Activated T-helper 9 cell treated with anti-CD3 and anti-CD28 coated beads, Interleukin-2, amount 50 U/mL, for 16 hours (primary cell): ENCODE data around the gene PFN3.

Experiments
- DNase-seq: peaks from one replicate; pipeline ENCODE4 v3.0.0-alpha.2; 2020; ENCODE audit warnings: low read depth

Gene PFN3, protein sequence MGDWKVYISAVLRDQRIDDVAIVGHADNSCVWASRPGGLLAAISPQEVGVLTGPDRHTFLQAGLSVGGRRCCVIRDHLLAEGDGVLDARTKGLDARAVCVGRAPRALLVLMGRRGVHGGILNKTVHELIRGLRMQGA

DNA sequence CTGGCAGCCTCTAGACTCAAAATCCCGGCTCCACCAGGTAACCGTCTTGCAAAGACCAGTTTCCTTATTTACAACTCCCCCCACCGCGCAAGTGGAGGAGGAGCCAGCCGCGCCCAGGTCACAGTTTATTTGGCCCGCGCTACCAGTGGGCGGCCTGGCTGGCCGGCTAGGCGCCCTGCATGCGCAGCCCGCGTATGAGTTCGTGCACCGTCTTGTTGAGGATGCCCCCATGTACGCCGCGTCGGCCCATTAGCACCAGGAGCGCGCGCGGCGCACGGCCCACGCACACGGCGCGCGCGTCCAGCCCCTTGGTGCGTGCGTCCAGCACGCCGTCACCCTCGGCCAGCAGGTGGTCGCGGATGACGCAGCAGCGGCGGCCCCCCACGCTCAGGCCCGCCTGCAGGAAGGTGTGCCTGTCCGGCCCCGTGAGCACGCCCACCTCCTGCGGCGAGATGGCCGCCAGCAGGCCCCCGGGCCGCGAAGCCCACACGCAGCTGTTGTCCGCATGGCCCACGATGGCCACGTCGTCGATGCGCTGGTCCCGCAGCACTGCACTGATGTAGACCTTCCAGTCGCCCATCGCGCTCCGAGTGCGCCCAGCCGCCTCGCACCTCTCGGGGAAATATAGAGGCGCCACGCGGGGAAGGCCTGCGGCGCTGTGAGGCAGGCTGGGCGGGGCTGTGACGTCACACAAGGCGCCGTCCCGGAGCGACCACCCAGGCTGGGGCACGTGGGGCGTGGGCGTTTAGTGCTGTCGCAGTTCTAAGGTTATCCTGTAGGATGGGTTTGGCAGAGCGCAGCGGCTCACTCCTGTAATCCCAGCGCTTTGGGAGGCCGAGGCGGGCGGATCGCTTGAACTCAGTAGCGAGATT lies at the start of gene PFN3:
Gene PFN3, minus strand, starts transcription at position 665 of the 872 bp plus-strand sequence. Its CDS starts 85 bp downstream, at position 580.
- DNase-seq: no peak

DNA sequence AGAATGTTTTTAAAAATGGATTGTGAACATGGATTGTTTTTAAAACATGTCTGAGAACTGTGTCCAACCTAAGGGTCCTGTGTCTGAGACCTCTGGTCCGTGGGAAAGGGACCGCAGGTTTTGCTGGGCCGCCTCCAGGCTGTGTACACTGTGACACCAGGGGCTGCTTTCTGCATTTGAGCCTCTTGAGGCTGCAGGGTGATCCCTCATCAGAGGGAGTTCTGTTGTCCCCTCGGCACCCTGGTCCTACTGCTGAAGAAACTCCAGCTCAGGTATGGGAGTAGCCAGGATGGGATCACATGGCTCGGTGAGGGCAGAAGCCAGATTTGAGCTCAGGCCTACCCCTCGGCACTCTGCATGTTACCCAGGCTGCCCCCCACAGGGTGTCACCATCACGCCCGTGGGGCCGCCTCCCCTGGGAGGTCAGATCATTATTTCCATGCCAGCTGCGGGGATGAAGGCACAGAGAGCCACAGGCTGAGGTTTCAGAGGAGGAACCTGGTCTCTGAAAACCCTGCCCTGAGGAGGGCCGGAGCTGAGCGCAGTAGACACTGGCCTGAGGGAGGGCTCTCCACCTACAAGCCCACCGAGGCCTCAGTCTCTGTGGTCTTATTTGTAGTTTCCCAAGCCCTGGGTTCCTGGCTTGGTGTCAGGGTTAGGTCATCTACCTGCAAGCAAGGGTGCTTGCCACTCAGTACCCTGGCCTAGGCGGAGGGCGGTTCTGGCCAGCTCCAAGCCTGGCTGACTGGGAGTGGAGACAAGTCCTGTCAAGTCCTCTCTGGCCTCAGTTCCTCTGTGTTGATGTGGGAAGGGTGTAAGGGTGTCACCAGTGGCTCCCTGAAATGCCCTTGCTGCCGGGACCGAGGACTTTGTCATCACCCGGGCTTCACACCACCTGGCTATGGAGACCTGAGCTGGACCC lies 48.9 kb upstream of the PFN3 start:
- DNase-seq: no peak

DNA sequence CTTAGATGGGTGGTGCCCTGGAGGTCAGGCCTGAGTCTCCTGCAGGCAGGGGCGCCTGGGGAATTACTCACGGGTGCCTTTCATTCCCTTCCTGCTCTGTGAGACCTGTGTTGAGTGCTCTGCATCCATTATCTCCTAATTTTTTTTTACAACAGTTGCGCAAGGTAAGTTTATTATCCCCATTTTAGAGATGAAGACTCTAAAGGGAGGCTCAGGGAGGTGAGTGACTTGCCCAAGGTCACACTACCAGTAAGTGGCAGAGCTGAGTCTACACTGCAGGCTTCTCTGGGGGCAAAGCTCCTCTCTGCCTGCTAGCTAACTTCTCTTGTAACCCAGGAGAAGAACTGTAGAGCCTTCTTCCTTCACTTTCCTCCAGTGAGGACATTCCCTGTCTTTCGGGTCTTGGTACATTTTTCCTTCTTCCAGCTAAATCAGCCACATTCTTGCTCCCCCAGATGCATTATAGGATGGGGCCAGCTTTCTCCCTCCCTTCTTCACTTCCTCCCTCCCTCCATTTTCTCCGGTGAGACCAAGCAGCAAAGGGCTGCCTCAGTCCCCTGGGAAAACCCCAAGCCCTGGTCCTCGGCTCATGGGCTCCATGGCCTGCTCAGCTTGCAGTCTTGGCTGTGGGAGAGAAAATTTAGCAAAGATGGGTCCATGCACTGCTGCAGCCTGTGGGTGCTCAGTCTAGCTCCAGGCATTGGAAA lies 47.9 kb upstream of the PFN3 start:
- DNase-seq: no peak

DNA sequence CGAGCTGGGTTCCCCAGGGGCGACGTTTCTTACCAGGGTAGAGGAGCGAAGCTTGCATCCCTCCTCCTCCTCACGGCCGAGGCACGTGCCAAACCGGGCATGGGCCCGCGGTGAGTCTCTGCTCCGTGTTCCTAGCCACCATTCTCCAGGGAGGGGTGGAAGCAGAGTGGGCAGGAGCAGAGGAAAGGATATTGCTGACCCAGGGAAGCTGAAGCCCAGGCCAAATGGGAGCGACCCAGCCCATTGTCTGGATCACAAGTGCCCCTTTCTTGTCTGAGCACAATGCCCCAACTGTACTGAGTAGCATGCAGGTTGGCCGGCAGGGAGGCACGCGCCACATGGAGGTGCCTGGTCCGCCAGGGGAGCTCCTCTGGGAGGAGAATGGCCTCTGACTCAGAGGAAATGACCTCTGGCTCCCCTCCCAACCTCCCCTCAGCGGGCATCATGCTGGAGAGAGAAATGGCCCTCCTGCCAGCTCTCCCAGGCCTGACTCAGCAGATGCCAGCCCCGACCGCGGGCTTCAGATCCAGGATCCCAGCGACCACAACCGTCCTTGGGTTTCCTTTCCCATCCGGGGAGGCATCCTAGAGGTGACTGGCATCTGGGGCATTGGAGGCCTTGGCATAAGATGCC lies 47.3 kb upstream of the PFN3 start:
- DNase-seq: no peak

DNA sequence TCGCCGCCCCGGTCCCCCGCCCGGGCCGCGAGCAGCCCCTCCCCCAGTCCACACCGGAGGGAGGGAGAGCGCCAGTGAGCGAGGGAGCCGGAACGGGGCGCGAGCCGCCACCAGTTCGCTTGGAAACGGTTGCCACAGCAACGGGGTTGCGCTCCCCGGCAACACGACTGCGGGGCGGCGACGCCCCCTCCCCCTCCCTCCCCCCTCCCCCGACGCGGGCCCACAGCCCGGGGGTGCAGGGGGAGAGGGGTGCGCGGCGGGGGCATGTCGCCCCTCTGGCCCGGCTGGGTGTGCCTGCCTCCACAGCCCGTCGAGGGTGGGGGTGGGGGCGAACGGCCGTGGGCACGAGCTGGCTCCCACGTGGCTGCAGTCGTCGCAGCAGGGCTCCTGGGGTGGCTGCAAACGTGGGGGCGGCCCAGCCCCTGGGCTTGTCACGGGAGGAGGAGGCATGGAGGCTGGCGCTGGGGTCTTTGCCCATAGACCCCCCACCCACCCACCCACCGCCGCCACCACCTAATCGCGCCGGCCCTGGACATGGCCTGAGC lies 46.7 kb upstream of the PFN3 start:
- peak; percentile 60 for DNase-seq

DNA sequence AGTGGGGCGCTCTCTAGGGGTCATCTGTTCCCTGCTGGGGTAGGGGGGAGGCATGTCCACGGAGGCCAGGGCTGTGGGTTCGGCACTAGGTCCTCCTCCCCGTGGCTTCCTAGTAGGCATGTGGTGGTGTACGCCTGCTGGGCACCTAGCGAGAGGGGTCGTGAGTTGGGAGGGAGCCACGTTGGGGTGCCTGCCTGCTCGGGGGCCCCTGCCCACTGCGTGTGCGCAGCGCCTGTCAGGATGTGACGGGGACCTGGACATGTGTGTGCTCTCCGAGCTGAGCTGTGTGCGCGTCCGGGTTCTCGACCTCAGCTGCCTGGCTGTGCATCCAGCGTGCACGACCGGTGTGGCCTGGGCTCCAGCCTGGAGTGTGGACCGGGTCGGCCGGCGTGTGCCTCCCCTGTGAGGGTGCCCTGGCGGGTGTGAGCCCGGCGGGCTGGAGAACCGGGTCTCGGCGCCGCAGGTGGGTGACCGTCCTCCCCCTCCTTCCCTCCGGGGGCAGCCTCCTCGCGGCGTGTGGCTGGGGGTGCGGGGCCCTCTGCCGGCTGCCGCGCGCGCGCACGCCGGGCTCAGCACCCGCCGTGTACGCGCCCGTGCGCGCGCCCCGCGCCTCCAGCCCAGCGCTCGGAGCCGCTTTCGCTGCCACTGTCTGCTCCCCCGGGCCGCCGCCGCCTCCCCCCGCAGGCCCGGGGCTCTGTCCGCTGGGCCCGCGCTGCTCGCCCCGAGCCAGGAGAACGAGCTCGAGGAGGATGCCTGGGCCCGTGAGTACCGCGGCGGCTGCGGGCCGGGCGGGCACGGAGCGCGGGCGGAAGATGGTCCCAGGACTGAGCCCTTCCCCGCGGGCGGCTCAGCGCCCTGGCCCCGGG lies 46.0 kb upstream of the PFN3 start, which contains the start of gene PRR7:
Gene PRR7, plus strand, starts transcription at position 615 of the 866 bp plus-strand sequence. CDS start 8,254 bp downstream, outside the sequence.
- peak; percentile 64 for DNase-seq

DNA sequence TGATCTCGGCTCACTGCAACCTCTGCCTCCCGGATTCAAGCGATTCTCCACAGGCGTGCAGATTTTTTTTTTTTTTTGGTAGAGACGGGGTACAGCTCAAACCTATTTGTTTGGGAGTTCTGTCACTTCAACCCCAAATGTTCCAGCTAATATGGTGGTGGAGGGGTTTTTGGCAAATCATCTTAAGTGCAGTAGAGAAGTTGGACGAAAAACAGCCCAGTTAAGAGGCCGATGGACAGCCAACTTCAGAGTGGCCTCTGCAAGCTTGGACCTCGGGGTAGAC lies 45.4 kb upstream of the PFN3 start:
- DNase-seq: no peak

DNA sequence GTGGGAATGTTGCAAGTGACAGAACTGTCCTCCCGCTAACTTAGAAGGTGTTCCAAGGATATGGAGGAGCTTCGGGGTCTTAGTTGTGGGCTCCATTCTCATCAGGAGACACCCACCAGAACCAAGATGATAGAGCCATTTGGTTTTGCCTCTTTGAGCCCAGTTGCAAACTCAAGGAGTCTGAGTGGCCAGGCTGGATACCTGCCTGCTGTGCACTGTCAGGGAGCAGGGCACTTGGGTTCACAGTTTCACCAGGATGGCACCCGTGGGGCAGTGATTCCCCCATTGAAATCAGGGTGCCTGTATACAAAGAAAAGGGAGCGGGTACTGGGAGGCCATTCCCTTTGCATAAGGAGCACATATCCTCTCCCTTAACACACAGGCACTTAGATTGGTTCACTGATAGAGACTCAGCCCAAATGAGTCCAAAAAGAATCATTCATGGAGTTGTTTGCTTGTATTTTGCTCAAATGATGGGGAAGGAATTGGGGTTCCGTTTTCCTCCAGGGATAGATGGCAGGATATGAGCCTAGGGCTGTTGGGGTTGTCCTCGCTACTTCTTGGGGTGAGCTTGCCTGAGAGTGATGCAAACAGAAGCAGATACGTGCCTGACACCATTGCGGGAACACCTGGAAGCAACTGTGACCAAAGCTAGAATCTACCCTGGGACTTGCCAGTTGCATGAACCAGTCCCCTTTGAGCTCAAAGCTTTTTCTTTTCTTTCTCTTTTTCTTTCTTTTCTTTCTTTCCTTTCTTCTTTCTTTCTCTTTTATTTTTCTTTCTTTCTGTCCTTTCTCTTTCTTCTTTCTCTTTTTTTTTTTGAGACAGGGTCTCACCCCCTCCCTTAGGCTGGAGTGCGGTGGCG lies 44.8 kb upstream of the PFN3 start:
- DNase-seq: no peak

DNA sequence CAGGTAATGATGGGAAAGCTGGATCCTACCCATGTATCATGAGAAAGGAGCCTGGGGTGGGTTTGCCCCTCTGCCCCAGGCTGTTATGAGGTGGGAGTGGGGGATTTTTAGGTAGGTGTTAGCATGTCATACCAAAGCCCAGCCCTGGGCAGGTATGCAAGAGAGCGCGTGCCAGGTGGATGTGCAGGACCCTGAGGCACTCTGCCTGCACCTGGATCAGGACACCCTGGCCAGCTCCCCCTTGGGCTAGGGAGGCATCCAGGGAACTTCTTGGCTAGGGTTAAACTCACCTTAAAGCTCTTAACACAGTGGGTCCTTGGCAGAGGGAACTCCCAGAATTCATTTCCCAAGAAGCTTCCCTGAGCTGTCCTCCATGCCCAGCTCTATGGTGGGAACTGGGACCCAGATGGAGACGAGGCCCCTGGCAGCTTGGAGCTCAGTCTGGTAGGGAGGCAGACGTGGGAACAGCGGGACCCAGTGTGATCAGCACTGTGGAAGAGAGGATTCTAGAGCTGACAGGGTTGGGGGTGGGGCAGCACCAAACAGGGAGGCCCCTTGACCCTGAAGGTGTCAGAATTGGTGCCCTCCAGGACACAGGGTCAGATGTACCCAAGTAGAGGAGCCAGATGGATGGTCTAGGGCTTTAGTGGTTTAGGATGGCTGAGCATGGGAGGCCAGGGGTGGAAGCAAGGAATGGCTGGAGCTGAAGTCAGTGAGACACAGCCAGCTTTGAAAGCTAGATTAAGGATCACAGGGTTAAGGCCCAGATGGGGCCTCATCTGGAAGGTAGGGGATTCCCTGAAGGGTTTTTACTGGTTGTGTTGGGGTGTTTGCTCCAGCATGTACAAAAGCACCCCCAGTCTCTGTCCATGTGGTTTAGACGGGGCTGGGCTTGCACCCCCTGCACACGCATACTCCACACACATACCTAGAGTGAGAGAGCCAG lies 43.9 kb upstream of the PFN3 start:
- no peak for DNase-seq

DNA sequence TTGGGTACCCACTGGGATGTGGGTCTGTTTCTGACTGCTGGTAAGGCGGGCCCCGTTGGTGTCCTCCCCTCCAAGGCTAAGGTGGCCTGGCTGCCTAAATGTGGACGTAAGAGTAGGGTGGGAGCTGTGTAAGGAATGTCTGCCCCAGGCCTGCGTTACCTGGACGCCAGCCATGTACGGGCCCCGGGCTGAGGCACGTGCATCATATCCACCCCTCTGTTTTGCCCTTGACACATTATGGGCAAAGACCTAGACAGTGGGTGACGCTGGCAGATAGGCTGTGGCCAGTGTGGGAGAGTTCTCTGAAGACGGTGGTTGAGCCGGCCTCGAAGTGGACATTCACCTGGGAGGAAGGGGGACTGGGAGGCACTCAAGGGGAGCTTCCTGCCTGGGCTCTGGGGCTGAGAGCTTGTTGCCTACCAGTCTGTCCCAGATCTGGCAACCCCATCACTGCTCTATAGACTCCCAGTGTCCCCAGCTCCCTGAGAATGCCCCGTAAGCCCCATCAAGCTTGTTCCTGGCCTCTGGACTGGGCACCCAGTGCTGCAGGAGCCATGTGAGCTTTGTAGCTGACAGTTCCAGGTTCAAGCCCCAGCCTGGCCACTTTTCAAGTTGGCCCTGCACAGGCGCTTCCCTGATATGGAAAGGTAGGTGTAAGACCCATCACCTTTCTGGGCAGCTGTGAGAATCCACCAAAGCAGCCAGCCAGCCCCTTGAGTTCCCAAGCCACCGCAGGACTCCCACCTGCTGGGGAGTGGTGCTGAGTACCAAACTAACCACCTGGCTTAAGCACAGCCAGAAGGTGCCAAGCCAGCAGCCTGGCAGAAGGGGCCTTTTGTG lies 42.9 kb upstream of the PFN3 start:
- no peak for DNase-seq

DNA sequence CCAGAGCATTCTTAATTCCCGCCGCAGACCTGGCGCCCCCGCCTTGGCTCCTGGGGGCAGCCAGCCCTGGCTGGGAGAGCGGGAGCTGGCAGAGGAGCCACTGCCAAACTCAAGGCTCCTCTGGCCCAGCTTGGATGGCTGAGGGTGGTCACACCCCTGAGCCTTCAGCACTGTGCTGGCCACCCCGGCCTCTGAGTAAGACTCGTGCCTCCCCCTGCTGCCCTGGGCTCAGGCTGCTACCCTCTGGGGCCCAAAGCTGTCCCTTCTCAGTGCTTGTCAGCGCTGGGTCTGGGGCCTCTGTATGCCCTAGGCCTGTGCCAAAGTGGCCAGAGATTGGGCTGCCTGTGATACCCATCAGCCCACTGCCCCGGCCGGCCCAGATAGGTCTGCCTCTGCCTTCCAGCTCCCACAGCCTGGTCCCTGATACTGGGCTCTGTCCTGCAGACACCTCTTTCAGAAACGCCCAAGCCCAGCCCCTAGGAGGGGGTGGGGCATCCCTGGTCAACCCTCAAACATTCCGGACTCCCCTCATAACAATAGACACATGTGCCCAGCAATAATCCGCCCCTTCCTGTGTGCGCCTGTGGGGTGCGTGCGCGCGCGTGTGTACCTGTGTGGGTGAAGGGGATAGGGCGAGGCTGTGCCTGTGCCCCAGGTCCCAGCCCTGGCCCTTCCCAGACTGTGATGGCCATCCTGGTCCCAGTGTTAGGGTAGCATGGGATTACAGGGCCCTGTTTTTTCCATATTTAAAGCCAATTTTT lies 41.8 kb upstream of the PFN3 start:
- no peak for DNase-seq

DNA sequence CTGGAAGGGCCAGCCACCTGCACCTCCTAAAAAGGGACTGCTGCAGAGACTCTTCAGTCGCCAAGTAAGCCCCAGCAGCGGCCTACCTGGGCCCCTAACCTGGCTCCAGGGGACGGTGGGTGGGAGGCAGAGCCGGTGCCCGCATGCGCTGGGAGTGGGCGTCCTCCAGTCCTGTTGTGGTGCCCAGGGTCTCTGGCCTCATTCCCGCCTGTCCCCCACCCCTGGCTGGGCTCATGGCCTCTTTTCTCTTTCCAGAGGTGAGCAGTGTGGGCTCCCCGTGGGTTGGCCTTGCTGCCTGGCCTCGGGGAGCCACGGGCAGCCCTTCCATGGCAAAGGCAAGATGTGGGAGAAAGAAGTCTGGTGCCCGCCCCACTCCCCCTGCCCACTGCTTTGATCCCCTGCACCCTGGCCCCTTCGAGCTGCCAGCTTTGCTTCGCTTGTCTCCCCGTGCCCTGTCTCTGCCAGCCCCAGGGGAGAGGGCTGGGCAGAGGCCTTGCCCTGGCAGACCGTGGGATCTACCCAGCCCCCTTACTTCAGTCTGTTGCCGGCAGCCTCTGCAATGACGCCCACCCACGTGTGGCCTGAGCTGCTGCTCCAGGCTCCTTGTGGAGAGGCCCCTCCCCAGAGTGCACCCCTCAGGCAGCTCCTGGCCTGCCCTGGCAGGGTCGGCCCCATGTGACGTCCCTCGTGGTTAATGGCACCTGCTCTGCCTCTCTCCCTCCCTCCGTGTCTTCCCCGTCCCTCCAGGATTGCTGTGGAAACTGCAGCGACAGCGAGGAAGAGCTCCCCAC lies 40.7 kb upstream of the PFN3 start:
- DNase-seq: no peak

DNA sequence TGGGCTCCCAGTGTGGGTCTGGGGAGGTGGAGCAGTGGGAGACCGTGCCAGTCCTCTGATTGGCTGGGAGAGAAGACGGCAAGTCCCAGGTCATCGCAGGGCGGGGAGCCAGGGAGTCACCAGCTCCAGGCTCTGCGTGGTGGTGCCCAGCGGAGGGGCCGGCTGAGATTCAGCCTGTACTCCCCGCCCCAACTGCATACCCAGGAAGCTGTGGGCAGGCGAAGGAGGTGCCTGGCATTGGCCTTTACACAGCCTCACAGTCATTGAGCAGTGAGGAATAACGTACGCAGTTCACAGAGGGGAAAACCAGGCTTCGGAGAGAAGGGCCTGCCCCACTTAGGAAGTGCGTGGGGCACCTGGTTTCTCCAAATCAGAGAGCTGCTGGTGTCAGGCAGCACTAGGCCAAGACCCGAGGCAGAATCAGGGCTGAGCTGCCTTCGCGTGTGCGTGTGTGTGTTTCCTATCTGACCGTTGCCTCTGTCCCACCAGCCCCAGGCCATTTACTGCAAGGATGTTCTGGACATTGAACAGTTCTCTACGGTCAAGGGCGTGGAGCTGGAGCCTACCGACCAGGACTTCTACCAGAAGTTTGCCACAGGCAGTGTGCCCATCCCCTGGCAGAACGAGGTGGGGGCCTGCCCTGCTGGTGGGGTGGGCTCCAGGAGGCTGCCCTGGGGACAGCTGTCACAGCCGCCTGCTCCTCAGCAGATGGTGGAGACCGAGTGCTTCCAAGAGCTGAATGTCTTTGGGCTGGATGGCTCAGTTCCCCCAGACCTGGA lies 39.9 kb upstream of the PFN3 start:
- DNase-seq: peak; percentile 42

DNA sequence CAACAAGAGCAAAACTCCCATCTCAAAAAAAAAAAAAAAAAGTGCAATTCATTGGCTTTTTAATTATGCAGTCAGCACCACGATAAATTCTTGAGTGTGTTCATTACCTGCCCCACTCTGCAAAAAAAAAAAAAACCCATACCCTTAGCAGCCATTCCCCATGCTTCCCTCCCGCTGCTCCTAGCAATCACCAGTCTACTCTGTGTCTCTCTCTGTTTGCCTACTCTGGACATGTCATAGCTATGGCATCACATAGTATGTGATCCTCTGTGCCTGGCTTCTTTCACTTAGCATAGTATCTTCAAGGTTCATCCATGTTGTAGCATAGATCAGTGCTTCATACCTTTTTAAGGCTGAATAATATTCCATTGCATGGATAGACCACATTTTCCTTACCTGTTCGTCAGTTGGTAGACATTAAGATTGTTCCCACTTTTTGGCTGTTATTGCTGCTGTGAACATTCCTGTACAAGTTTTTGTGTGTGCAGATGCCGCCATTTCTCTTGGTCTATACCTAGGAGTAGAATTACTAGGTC lies 39.1 kb upstream of the PFN3 start:
- DNase-seq: no peak

DNA sequence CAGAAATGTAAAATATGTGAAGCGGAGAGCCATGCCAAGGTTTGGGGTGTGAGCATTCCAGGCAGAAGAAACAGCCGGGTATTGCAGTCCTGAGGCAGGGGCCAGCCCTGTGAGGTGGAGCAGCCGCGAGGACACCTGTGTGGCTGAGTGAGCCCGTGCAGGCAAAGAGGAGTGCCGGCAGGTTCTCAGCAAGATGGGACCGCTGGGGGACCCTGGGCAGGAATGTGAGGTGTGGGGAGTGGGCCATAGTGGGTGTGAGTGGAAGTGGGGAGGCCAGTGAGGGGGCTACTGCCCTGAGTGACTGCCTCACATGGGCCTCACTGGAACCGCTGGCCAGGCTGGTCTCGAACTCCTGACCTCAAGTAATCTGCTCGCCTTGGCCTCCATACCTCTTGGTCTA lies 38.0 kb upstream of the PFN3 start:
- no peak for DNase-seq
